HG03196 (cell line): Measurements from ENCODE around the gene REC114.
"Not testable (repeated sequence)": the region's sequence is repeated elsewhere in the genome, so short reads cannot be mapped to it uniquely, and the experiment has no call there.

ENCODE experiments used
- ATAC-seq: cut with Tn5 transposase; IDR thresholded peaks from one replicate; pipeline ENCODE4 v1.9.1; 2021; ENCODE audit not compliant: unreplicated experiment

The REC114 gene

DNA sequence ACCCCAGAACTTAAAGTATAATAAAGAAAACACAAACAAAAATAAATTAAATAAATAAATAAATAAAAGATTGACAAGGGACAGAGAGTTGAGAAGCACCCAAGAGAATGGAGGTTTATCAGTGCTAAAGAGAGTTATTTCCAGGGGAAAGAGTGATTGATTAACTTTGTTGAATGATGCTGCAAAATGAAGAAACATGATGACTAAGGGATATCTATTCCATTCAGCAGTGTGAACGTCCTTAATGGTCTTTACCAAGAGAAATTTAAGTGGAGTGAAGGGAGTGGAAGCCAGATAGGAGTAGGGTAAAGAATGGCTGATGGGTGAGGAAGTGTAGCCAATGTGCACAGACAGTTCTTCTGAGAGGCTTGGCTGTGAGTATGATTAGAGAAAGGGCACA lies 11.1 kb downstream of the REC114 start:
- no peak for ATAC-seq

DNA sequence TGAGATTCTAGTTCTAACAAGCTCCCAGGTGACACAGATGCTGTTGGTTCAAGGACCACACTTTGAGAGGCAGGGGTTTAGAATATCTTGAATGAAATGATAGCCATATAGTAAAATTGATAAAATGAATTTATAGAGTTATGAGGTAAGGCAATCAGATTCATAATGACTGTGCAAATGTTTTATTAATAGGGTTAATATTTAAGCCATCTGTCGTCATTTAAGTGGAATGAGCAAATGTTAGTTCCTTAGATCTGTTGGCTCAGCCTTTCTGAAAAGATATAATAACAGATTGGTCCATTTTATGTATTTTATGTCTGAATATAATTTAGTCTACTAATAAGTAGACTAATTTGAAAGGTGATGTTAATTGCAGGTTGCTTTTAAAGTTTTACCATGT lies 12.9 kb downstream of the REC114 start:
- no peak for ATAC-seq

DNA sequence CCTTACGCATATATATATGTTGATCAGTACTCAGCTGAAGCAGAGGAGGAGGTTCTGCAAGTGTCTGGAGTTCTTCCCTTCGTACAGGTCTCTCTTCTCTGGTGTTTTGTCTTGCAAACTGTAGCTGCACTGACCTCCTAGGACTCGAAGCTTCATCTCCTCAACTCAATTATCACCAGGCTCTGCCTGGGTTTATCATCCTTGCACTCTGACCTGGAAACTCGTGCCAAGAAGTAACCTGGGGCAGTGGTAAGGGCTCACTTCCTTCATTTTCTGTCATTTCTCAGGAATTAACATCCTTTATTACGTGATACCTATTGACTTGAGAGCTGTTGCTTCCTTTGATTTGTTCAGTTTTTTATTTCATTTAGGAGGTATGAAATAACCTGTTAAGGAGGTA lies 14.4 kb downstream of the REC114 start:
- ATAC-seq, result no peak

DNA sequence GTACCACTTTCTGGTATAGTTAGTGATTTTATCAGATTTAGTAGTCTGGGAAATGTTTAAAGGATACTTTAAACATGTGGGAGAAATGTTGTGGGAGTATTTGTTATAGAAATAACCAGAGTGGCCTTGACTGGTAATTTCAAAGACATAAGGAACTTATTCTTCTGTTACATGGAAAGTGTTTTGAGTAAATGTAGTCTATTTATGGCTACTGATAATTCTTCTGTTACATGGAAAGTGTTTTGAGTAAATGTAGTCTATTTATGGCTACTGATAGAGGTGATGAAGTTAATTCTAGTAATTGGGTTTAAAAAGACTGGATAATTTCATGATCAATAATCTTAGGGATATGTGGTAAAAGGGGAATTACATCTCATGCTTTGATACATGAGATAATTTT lies 17.7 kb downstream of the REC114 start:
- no peak for ATAC-seq

DNA sequence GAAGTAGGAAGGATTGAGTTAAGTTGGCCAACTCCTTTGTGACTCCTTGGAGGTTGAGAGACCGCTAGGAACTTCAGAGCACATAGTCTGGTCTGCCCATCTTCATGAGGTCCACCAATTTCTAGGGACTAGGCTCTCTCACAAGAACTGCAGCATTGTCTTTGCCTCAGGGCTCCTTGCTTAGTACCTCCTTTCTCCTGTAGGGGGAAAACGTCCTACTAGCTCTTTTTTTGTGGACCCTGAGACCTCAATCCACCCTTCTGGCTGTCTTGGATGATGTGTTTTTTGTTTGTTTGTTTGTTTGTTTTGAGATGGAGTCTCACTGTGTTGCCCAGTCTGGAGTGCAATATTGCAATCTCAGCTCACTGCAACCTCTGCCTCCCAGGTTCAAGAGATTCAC lies 21.6 kb downstream of the REC114 start:
- ATAC-seq, result no peak

DNA sequence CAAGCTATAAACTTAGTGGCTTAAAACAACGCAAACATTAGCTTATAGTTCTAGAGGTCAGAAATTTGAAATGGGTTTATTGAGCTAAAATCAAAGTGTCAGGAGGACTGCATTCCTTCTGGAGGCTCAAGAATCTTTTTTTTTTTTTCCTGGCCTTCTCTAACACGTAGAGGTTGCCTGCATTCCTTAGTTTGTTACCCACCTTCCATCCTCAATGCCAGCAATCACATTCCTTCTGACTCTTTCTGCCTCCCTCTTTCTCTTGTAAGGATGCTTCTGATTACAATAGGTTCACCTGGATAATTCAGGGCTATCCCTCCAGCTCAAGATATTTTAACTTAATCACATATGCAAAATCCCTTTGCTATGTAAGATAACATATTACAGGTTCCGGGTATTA lies 24.8 kb downstream of the REC114 start:
- ATAC-seq, result no peak

DNA sequence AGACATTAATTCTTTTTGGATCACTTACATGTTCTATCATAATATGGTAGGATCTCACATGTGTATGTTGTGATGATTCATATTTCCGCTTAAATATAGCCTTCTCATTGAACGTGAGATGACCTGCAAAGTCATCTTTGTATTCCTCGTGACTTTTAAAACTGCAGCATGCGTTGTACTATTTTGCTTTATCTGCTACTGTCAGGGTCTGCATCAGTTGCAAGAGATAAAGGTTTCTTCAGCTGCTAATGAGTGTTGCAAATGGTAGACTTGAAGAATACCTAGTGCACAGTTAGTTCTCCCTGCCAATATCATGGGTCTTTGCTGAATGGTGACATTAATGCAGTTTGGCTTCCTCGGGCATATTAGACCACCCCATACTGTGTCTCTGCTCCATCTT lies 31.8 kb downstream of the REC114 start:
- no peak for ATAC-seq

DNA sequence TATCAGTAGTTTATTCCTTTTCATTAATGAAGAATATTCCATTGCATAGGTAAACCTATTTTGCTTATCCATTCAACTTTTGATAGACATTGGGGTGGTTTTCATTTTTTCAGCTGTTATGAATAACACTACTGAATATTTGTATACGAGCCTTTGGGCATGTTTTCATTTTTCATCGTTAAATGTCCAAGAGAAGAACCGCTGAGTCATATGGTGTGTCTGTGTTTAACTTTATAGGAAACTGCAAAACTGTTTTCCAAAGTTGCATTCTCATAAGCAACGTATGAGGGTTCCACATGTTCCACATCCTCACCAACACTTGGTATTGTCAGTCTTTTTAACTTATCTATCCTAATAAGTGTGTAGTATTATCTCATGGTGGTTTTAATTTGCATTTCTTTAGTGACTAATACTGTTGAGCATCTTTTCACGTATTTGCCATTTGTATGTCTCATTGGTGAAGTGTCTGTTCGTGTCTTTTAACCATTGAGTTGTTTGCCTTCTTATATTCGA lies 33.8 kb downstream of the REC114 start:
- no peak for ATAC-seq

DNA sequence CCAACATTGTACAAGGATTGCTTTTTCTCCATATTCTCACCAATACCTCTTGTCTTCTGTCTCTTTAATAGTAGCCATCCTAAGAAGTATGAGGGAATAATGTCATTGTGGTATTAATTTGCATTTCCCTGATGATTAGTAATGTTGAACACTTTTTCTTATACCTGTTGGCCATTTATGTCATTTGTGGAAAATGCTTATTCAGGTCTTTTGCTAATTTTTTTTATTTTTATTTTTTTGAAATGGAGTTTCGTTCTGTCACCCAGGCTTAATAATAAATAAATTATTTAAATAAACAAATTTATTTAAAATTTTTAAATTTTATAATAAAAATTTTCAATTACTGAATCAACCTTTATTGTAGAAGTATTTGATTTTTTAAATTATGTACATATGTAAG lies 37.1 kb downstream of the REC114 start:
- ATAC-seq, result no peak

DNA sequence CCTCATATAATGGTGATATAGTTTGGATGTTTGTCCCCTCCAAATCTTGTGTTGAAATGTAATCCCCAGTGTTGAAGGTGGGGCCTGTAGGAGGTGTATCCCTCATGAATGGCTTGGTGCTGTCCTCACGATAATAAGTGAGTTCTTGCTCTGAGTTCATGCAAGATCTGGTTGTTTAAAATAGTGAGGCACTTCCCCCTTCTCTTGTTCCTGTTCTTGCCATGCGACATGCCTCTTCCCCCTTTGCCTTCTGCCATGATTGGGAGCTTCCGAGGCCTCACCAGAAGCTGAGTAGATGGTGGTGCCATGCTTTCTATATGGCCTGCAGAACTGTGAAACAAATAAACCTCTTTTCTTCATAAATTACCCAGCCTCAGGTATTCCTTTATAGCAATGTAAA lies 39.2 kb downstream of the REC114 start:
- ATAC-seq, result no peak

DNA sequence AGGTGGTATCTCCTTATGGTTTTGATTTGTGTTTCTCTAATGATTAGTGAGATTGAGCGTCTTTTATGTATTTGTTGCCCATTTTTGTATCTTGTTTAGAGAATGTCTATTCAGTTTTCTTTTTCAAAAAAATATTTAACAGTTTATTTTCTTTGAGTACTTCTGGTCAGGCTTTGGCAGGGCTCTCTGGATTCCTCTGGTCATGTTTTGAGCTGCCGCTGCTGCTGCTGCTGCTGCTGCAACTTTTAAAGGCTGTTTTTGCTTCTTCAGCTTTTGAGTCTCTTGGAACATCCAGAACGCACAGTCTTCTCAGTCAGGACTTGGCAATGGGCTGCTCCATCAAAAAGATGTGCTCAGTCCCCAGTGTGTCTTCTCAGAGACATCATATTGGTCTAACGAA lies 40.1 kb downstream of the REC114 start:
- ATAC-seq, result no peak

DNA sequence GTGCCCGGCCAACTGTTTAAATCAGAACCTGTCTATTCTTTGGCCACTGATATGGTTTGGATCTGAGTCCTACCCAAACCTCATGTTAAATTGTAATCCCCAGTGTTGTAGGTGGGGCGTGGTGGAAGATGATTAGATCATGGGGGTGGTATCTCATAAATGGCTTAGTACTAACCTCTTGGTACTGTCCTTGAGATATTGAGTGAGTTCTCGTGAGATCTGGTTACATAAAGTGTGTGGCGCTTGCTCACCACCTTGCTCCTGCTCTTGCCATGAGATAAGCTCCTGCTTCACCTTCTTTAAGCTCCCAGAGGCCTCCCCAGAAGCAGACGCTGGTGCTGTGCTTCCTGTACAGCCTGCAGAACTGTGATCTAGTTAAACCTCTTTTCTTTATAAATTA lies 42.4 kb downstream of the REC114 start:
- no peak for ATAC-seq

DNA sequence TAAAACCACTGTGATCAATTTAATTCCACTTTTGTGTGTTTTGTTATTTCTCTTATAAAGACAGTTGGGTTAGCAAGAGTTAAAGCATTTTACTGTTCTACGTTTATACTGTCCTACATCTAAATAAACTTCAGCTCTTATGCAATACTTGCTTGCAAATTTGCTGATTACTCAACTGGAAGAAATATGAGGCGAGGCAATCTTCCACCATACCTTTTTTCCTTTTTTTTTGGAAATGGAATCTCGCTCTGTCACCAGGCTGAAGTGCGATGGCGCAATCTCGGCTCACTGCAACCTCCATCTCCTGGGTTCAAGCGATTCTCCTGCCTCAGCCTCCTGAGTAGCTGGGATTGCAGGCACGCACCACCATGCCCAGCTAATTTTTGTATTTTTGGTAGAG lies 42.9 kb downstream of the REC114 start:
- ATAC-seq, result not testable (repeated sequence)

DNA sequence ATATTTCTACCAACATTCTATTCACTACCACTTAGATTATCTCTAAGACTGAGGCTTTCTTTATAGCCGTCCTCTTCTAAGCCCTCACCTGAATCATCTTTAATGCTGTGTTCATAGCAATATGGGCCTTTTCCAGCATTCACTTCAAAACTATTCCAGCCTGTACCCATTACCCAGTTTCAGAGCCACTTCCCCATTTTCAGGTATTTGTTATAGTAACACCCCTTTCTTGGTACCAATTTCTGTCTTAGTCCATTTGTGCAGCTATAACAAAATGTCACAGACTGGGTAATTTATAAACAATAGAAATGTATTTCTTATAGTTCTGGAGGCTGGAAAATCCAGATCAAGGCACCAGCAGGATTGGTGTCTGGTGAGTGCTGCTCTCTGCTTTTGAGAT lies 45.7 kb downstream of the REC114 start:
- no peak for ATAC-seq

DNA sequence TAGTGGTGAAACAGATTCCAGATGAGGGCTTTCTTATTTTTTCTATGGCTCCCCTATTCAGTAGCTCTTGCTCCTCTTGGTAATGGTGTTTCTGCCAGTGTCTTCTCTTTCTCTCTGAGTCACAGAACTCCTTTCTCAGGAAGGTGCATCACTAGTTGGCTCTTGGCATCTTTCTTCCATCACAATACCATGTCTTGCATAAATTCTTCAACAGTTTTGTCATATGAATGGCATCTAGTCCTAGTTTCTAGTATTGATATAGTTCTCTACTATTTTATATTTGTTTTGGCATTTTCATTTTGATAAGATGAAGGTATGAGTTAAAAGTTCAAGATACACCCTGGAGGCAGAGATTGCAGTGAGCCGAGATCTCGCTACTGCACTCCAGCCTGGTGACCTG lies 51.0 kb downstream of the REC114 start:
- ATAC-seq, result no peak

DNA sequence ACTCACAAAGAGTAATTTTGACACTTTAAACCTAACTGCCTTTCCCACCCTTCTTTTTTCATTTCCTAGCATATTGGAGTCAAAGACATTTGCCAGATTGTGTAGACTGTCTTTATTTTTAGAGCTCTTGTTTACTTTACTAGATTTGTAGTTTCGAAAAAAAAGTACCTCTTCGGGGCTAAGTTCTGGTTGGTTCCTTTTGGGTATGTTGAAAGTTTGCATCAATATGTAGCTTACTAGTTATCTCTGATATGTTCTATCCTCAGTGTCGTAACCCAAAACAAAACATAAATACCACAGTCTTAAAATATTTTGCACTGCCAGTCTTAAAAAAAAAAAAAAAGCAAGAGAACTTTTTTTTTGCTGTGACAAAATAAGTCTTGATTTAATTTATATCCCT lies 52.2 kb downstream of the REC114 start:
- ATAC-seq, result no peak

DNA sequence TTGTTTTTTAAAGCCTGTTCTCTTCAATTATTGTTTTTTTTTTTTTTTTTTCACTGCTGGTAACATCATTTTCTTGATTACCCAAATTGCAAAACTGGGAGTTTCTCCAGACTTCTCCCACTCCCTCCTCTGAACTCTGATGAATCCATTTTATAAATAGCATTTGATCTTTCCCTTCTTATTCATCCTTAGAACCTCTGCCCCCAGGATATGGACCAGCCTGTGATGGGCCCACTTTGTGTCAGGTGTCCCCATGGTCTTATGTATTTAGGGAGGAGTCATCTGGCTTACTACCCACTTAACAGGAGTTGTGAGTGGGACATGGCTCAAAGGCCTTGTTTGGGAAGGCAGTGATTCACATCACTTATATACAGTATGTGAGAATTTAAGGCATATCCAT lies 57.7 kb downstream of the REC114 start:
- no peak for ATAC-seq

DNA sequence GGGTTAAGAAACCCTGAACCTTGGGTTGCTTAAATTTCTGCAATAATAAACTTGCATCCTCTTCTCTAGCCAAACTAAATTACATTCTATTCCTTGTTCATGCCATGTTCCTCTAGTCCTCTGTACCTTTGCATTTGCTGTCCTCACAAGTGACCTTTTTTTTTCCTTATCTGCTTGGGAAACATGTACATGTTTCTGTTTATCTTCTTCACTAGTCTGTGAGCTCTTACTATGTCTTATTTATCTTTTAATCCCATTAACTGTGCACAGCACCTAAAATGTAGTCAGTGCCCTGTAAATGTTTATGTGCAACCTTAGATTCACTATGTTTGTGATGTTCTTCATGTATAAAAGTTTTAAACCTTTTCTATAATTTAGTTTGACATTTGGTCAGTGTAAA lies 61.9 kb downstream of the REC114 start:
- no peak for ATAC-seq

DNA sequence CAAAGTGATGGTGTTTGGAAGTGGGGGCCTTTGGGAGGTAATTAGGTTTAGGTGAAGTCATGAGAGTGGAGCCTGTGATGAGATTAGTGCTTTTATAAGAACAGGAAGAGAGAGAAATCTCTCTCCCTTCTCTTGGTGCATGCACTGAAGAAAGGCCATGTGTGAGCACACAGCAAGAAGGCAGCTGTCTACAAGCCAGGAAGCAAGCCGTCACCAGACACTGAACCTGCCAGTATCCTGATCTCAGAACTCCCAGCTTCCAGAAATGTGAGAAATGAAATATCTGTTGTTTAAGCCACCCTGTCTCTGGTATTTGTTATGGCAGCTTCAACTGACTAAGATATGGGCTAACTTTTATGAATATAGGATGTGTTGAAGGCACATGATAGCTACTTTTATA lies 72.6 kb downstream of the REC114 start:
- no peak for ATAC-seq

DNA sequence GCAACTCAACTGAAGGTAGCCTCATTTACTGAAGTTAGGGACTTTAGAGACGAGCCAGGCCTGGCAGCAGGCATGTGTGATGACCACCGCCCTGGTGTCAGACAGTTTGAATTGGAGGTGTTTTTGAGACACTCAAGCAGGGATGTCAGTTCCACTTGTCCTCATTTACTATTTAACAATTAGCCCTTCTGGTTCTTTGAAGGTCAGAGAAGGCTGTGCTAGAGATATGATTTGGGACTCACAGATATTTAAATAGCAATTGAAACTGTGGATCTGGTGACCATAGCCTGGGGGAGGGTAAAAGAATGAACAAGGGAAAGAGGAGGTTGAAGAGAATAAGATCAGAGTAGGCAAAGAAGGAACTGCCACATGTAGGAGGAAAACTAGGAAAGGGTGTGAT lies 74.6 kb downstream of the REC114 start:
- no peak for ATAC-seq

DNA sequence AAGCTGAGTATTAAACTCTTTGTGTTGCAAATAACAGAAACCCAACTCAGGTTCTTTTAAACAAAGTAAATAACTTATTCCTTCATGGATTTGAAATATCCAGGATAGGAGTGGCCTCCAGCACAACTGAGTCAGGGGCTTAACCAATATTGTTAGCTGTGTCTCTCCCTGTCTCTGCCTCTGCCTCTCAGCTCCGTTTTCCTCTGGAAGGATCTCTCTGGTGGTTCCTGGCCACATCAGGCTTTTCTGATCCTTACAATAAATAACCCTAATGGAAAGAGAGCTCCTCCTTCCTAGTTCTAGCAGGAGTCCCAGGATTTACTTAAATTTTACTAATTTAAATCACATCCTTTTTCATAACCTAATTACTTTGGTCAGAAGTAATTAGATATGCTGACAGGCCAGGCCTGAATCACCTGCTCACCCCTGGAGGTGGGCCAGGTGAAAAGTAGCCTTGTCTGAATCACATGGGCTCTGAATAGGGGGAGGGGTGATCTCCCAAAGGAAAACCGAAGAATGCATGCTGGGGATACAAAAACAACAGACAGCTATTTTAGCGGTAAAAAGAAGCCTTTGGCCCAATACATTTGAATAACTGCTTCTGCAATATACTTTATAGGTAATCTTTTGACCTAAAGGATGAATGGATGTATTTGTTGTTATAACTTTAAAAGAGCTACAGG lies 75.4 kb downstream of the REC114 start:
- no peak for ATAC-seq

DNA sequence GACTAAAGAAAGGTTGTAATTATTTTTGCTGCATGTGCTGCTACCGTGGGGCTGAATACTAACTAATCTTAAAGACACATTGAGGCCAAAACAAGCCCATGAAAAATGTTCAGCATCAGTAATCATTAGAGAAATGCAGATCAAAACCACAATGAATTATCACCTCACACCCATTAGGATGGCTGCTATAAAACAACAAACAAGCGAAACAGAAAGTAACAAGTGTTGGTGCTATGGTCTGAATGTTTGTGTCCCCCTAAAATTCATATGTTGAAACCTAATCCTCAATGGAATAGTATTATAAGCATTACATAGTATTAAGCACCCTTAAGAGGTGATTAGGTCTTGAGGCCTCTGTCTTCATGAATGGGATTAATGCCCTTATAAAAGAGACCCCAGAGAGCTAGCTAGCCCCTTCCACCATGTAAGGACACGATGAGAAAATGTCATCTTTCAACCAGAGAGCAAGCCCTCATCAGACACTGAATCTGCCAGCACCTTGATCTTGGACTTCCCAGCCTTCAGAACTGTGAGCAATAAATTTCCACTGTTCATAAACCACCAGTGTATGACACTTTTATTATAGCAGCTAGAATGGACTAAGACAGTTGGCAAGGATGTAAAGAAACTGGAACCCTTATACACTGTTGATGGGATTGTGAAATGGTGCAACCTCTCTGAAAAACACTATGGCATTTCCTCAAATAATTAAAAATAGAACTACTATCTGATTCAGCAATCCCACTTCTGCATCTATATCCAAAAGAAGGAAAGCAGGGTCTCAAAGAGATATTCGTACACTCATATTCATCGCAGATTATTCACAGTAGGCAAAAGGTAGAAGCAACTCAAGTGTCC lies 76.1 kb downstream of the REC114 start:
- ATAC-seq, result no peak
